A549 (cell line): ENCODE measurements around the gene CTNNA1. TPM values are rescaled to one million over a fixed set of nuclear protein-coding genes. Genes with fewer than 3 reads are reported as not detected.

ENCODE experiments used
- ATAC-seq, 2 experiments: fragments of 200-7000 bp in 1 of 2; fragments of >200 bp in 1 of 2; cut with Nextera tagmentation in 1 of 2; cut with Tn5 transposase in 1 of 2; 3 replicates each; pipeline versions ENCODE4 v1.8.0 to v1.9.1; 2018 to 2020; ENCODE audit warnings: mild to moderate bottlenecking in 1 of 2, moderate library complexity in 1 of 2
- CTCF ChIA-PET: fragments of 300-600 bp; sonication (Branson Sonifier 250); formaldehyde crosslinking; extraction: SDS; loops from one replicate; lab custom pipeline; 2021; ENCODE audit warnings: antibody characterized with exemption, inconsistent platforms; lab: Yijun Ruan, JAX
- POLR2A ChIA-PET: fragments of 350-600 bp; formaldehyde crosslinking; extraction: SDS; loops from one replicate; lab custom pipeline; 2021; ENCODE audit warnings: antibody characterized with exemption, inconsistent platforms; lab: Yijun Ruan, JAX
- DNase-seq, 2 experiments: peaks; one replicate each; pipeline versions ENCODE4 v3.0.0 to v3.0.0-alpha.2; 2011 to 2016; ENCODE audit warnings: low read depth in 1 of 2, low spot score in 1 of 2
- FAIRE-seq: peaks from 2 replicates; lab custom pipeline; 2011; peaks lifted over from hg19 to GRCh38; lab: Jason Lieb, UNC
- H3K27ac ChIP-seq, 2 experiments: fragments of >200 bp; sonication (Bioruptor Twin); formaldehyde crosslinking; 3 replicates each; pipeline ENCODE4 v1.5.1; 2016 to 2017
- H3K4me1 ChIP-seq: fragments of >200 bp; sonication (Bioruptor Twin); formaldehyde crosslinking; 3 replicates; pipeline ENCODE4 v1.6.1; 2016
- H3K4me2 ChIP-seq: fragments of >200 bp; sonication (Bioruptor Twin); formaldehyde crosslinking; 3 replicates; pipeline ENCODE4 v1.6.1; 2016
- H3K4me3 ChIP-seq: fragments of >200 bp; sonication (Bioruptor Twin); formaldehyde crosslinking; 3 replicates; pipeline ENCODE4 v1.5.1; 2016
- H3K9me3 ChIP-seq: fragments of >200 bp; sonication (Bioruptor Twin); formaldehyde crosslinking; 3 replicates; pipeline ENCODE4 v1.6.1; 2016
- BHLHE40 ChIP-seq: IDR thresholded peaks from 2 replicates; pipeline ENCODE4 v1.6.1; 2012; ENCODE audit warnings: low read depth, low read length, inconsistent platforms
- CBX2 ChIP-seq: fragments of 200-600 bp; sonication (generic); IDR thresholded peaks from 2 replicates; pipeline ENCODE4 v1.6.1; 2016; ENCODE audit warnings: low read depth, mild to moderate bottlenecking, borderline replicate concordance
- CEBPB ChIP-seq, 2 experiments: fragments of >200 bp in 1 of 2; sonication (Bioruptor Twin) in 1 of 2; formaldehyde crosslinking in 1 of 2; IDR thresholded peaks; 2 replicates each; pipeline ENCODE4 v1.6.1; 2012 to 2016
- CHD2 ChIP-seq: fragments of 150-350 bp; IDR thresholded peaks from 2 replicates; pipeline ENCODE4 v1.6.1; 2014; ENCODE audit warnings: low read length; ENCODE audit not compliant: partially characterized antibody
- EHMT2 ChIP-seq: fragments of 200-600 bp; sonication (generic); IDR thresholded peaks from 2 replicates; pipeline ENCODE4 v1.6.1; 2016; ENCODE audit warnings: antibody characterized with exemption, low read depth, mild to moderate bottlenecking, moderate library complexity
- FOXS1 ChIP-seq: fragments of 250-450 bp; sonication (Bioruptor Pico); IDR thresholded peaks from 2 replicates; pipeline ENCODE4 v1.5.0; 2020; ENCODE audit warnings: mild to moderate bottlenecking, moderate library complexity
- HOXB13 ChIP-seq: fragments of 250-450 bp; sonication (Bioruptor Pico); IDR thresholded peaks from 2 replicates; pipeline ENCODE4 v1.5.0; 2020; ENCODE audit warnings: low read depth, mild to moderate bottlenecking, moderate library complexity
- HOXB5 ChIP-seq: fragments of 250-450 bp; sonication (Bioruptor Pico); IDR thresholded peaks from 2 replicates; pipeline ENCODE4 v1.5.0; 2020; ENCODE audit warnings: mild to moderate bottlenecking, moderate library complexity
- JUN ChIP-seq, 2 experiments: fragments of >200 bp; sonication (Bioruptor Twin); formaldehyde crosslinking; IDR thresholded peaks; 2 replicates in 1 of 2; 3 replicates in 1 of 2; pipeline ENCODE4 v1.6.1; 2016 to 2017
- KDM1A ChIP-seq: fragments of 200-600 bp; sonication (generic); IDR thresholded peaks from 2 replicates; pipeline ENCODE4 v1.6.1; 2016; ENCODE audit warnings: low read depth, mild to moderate bottlenecking
- MAX ChIP-seq: IDR thresholded peaks from 2 replicates; pipeline ENCODE4 v1.6.1; 2012
- MYC ChIP-seq: IDR thresholded peaks from 2 replicates; pipeline ENCODE4 v1.6.1; 2012; ENCODE audit warnings: mild to moderate bottlenecking, inconsistent platforms, low read length, improper control_type of control experiment, borderline replicate concordance
- NPAS2 ChIP-seq: fragments of 250-450 bp; sonication (Bioruptor Pico); IDR thresholded peaks from 2 replicates; pipeline ENCODE4 v1.8.0; 2022; ENCODE audit warnings: mild to moderate bottlenecking, moderate library complexity, borderline replicate concordance
- NR3C1 ChIP-seq: fragments of >200 bp; sonication (Bioruptor Twin); formaldehyde crosslinking; IDR thresholded peaks from 3 replicates; pipeline ENCODE4 v1.6.1; 2017
- RAD21 ChIP-seq, 2 experiments: fragments of >200 bp in 1 of 2; sonication (Bioruptor Twin) in 1 of 2; formaldehyde crosslinking in 1 of 2; IDR thresholded peaks in 1 of 2; conservative IDR thresholded peaks in 1 of 2; 2 replicates in 1 of 2; 3 replicates in 1 of 2; pipeline ENCODE4 v1.6.1; 2012 to 2018; ENCODE audit warnings: inconsistent platforms in 1 of 2
- RARB ChIP-seq: fragments of 250-450 bp; sonication (Bioruptor Pico); IDR thresholded peaks from 2 replicates; pipeline ENCODE4 v1.8.0; 2021; ENCODE audit warnings: mild to moderate bottlenecking, moderate library complexity
- RCOR1 ChIP-seq: fragments of 150-350 bp; IDR thresholded peaks from 2 replicates; pipeline ENCODE4 v1.6.1; 2014; ENCODE audit warnings: antibody characterized with exemption, low read length, low read depth
- REST ChIP-seq: fragments of 200-600 bp; sonication (generic); IDR thresholded peaks from 2 replicates; pipeline ENCODE4 v1.6.1; 2016; ENCODE audit warnings: antibody characterized with exemption, mild to moderate bottlenecking, moderate library complexity
- SMC3 ChIP-seq: fragments of >200 bp; sonication (Bioruptor Twin); formaldehyde crosslinking; IDR thresholded peaks from 3 replicates; pipeline ENCODE4 v1.6.1; 2018; ENCODE audit warnings: inconsistent platforms
- SREBF2 ChIP-seq: fragments of 450-650 bp; IDR thresholded peaks from 2 replicates; pipeline ENCODE4 v1.6.1; 2014; ENCODE audit warnings: mild to moderate bottlenecking, moderate library complexity
- TFCP2L1 ChIP-seq: fragments of 250-450 bp; sonication (Bioruptor Pico); IDR thresholded peaks from 2 replicates; pipeline ENCODE4 v1.5.0; 2021; ENCODE audit warnings: mild to moderate bottlenecking
- TP53 ChIP-seq: fragments of 250-450 bp; sonication (Bioruptor Pico); IDR thresholded peaks from 2 replicates; pipeline ENCODE4 v1.5.0; 2021; ENCODE audit warnings: mild to moderate bottlenecking, moderate library complexity
- ZC3H11A ChIP-seq: fragments of 450-650 bp; IDR thresholded peaks from 2 replicates; pipeline ENCODE4 v1.6.1; 2014; ENCODE audit warnings: antibody characterized with exemption, mild to moderate bottlenecking
- ZFP36 ChIP-seq: fragments of 450-650 bp; IDR thresholded peaks from 2 replicates; pipeline ENCODE4 v1.6.1; 2014; ENCODE audit warnings: borderline replicate concordance; ENCODE audit not compliant: partially characterized antibody
- ZNF302 ChIP-seq: fragments of 250-450 bp; sonication (Bioruptor Pico); IDR thresholded peaks from 2 replicates; pipeline ENCODE4 v1.9.0; 2021; ENCODE audit warnings: inconsistent platforms, mild to moderate bottlenecking, moderate library complexity
- ZSCAN20 ChIP-seq: fragments of 250-450 bp; sonication (Bioruptor Pico); IDR thresholded peaks from 2 replicates; pipeline ENCODE4 v1.8.0; 2022; ENCODE audit warnings: mild to moderate bottlenecking, moderate library complexity
- WGBS: methylation state at CpG from one replicate; pipeline ENCODE4 v1.1.6; 2017; ENCODE audit errors: missing lambda C conversion rate; 5-methylcytosine and 5-hydroxymethylcytosine counted together
- polyA plus RNA-seq, 4 experiments: library from polyadenylated mRNA; depleted of rRNA in 3 of 4; stranded (reverse); fragments of >200 nt; fragmentation: RNase III in 1 of 4; extraction: RNeasy Plus Mini Kit Qiagen cat#74134 plus additional on column Dnase treatment in 1 of 4; gene quantifications; 2 replicates in 3 of 4; 3 replicates in 1 of 4; pipeline ENCODE4 v1.2.3, GENCODE V29; 2011 to 2017
- TF ChIP-seq, protein P1 (sequence below): fragments of 150-350 bp; IDR thresholded peaks from 2 replicates; pipeline ENCODE4 v1.6.1; 2014; ENCODE audit warnings: low read depth, mild to moderate bottlenecking, low read length
- TF ChIP-seq, protein P2 (sequence below): IDR thresholded peaks from 2 replicates; pipeline ENCODE4 v1.6.1; 2012

CTNNA1 gene
- polyA plus RNA-seq, 2 of the 4 experiments (the other 2 are of a cell fraction): 154 to 184 TPM

- no peak overlapping the region for H3K4me3 ChIP-seq
- H3K9me3 ChIP-seq: no peaks in the 10 kb centered on the region
- no peak for TF ChIP-seq FOXS1 (CRISPR knock-in tag)
- TF ChIP-seq SMC3: no peak
- TF ChIP-seq TP53 (CRISPR knock-in tag): no peak
- TF ChIP-seq ZSCAN20 (CRISPR knock-in tag): no peak
- TF ChIP-seq HOXB13 (CRISPR knock-in tag): no peak
- TF ChIP-seq RCOR1: no peak
- TF ChIP-seq, protein P1, sequence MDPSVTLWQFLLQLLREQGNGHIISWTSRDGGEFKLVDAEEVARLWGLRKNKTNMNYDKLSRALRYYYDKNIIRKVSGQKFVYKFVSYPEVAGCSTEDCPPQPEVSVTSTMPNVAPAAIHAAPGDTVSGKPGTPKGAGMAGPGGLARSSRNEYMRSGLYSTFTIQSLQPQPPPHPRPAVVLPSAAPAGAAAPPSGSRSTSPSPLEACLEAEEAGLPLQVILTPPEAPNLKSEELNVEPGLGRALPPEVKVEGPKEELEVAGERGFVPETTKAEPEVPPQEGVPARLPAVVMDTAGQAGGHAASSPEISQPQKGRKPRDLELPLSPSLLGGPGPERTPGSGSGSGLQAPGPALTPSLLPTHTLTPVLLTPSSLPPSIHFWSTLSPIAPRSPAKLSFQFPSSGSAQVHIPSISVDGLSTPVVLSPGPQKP: no peak
- no peak for TF ChIP-seq MYC
- no peak for TF ChIP-seq MAX
- no peak for TF ChIP-seq ZC3H11A
- H3K4me1 ChIP-seq: no peaks in the 10 kb centered on the region
- ATAC-seq (no peak), DNase-seq (no peak), FAIRE-seq (no peak)
- ChIA-PET POLR2A (no interaction called here), CTCF (no interaction called here)
- no peak overlapping the region for H3K27ac ChIP-seq
- H3K4me2 ChIP-seq: no peak overlapping the region
Measured at GRCh38 chr5:138883211-138883610, 130.0 kb downstream of the CTNNA1 start.

GRCh38 chr5:138884094-138884493 lies 130.9 kb downstream of the CTNNA1 start:
- POLR2A ChIA-PET: no interaction called here
- Histone ChIP-seq H3K4me1 (no peaks in the 10 kb centered on the region), H3K4me2 (no peak overlapping the region), H3K4me3 (no peak overlapping the region), H3K9me3 (no peaks in the 10 kb centered on the region), H3K27ac (no peak overlapping the region)
- FAIRE-seq: no peak
- CTCF ChIA-PET: interaction anchor here (0.6 to 0.8 kb wide), 2 partner anchors 10 to 88 kb away, joined by 3 read pairs; no protein-coding TSS in a partner anchor
- 100% methylated on average over 1 of the region's 1 CpG for WGBS
- TF ChIP-seq RARB (no peak), ZFP36 (no peak), HOXB5 (CRISPR knock-in tag) (no peak), FOXS1 (CRISPR knock-in tag) (no peak), TP53 (CRISPR knock-in tag) (no peak), MAX (no peak), NR3C1 (no peak), CBX2 (no peak), SREBF2 (no peak)
- no peak for DNase-seq
- no peak for ATAC-seq

DNA sequence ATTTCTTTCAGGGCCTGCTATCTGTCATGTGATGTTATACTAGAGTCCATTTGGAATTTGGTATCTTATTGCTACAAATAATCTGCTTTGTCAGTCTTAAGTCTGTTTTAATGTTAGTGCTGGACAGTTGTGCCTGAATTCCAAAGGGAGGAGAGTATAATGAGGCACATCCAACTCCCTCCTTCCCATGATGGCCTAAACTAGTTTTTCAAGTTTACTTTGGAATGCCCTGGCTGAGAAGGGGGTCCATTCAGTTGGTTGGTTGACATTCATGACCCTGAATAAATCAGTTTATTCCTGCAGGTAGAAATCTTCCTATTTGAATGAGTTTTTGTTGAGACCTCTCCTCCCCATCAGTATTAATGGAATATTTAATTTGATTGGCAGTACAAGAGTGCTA lies 131.3 kb downstream of the CTNNA1 start:
- Histone ChIP-seq H3K9me3 (no peaks in the 10 kb centered on the region), H3K4me1 (no peaks in the 10 kb centered on the region), H3K27ac (no peak overlapping the region), H3K4me2 (no peak overlapping the region), H3K4me3 (no peak overlapping the region)
- no peak for ATAC-seq
- CTCF ChIA-PET: interaction anchor here (0.8 kb wide), 1 partner anchor 10 kb away, joined by 3 read pairs; no protein-coding TSS in a partner anchor
- DNase-seq: no peak
- no peak for FAIRE-seq
- POLR2A ChIA-PET: no interaction called here
- no peak for TF ChIP-seq REST
- TF ChIP-seq TFCP2L1 (CRISPR knock-in tag): no peak
- TF ChIP-seq SREBF2: no peak
- TF ChIP-seq RAD21 (conservative IDR thresholded peaks at IDR 0.05 in 1 of 2, IDR thresholded peaks at IDR 0.05 in 1 of 2): no peak
- TF ChIP-seq CEBPB (IDR thresholded peaks at IDR 0.05): no peak
- no peak for TF ChIP-seq JUN (IDR thresholded peaks at IDR 0.05)
- TF ChIP-seq, protein P2, sequence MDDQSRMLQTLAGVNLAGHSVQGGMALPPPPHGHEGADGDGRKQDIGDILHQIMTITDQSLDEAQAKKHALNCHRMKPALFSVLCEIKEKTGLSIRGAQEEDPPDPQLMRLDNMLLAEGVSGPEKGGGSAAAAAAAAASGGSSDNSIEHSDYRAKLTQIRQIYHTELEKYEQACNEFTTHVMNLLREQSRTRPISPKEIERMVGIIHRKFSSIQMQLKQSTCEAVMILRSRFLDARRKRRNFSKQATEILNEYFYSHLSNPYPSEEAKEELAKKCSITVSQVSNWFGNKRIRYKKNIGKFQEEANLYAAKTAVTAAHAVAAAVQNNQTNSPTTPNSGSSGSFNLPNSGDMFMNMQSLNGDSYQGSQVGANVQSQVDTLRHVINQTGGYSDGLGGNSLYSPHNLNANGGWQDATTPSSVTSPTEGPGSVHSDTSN: no peak
- TF ChIP-seq NPAS2 (CRISPR knock-in tag): no peak
- TF ChIP-seq ZNF302 (CRISPR knock-in tag): no peak
- no peak for TF ChIP-seq CHD2
- TF ChIP-seq MAX: no peak
- no peak for TF ChIP-seq EHMT2
- TF ChIP-seq KDM1A: no peak
- no peak for TF ChIP-seq BHLHE40
